Karpas-422 (cell line): ENCODE measurements around the gene OPCML. TPM values are rescaled to one million over a fixed set of nuclear protein-coding genes. Genes with fewer than 3 reads are reported as not detected.

Experiments used
- DNase-seq: peaks from one replicate; pipeline ENCODE4 v3.0.0-alpha.2; 2015
- H2AFZ ChIP-seq: fragments of 200-600 bp; sonication (generic); 2 replicates; pipeline ENCODE4 v1.6.1; 2014; ENCODE audit warnings: antibody characterized with exemption, low read length, mixed read lengths
- H3K27ac ChIP-seq: fragments of 200-600 bp; sonication (generic); 2 replicates; pipeline ENCODE4 v1.5.1; 2014; ENCODE audit warnings: mild to moderate bottlenecking, low read length, moderate library complexity
- H3K27me3 ChIP-seq: fragments of 200-600 bp; sonication (generic); 2 replicates; pipeline ENCODE4 v1.6.1; 2014; ENCODE audit warnings: low read length, mixed read lengths
- H3K36me3 ChIP-seq: fragments of 200-600 bp; sonication (generic); 2 replicates; pipeline ENCODE4 v1.6.1; 2014; ENCODE audit warnings: low read length, mixed read lengths; ENCODE audit not compliant: insufficient read depth
- H3K4me1 ChIP-seq: fragments of 200-600 bp; sonication (generic); 2 replicates; pipeline ENCODE4 v1.6.1; 2014; ENCODE audit warnings: mild to moderate bottlenecking, low read length, mixed read lengths
- H3K4me2 ChIP-seq: fragments of 200-600 bp; sonication (generic); 2 replicates; pipeline ENCODE4 v1.6.1; 2014; ENCODE audit warnings: low read length, low read depth, mild to moderate bottlenecking; ENCODE audit not compliant: poor library complexity, severe bottlenecking
- H3K4me3 ChIP-seq: fragments of 200-600 bp; sonication (generic); 2 replicates; pipeline ENCODE4 v1.5.1; 2014; ENCODE audit warnings: mild to moderate bottlenecking, antibody characterized with exemption, low read length, mixed read lengths
- H3K79me2 ChIP-seq: fragments of 200-600 bp; sonication (generic); 2 replicates; pipeline ENCODE4 v1.6.1; 2014; ENCODE audit warnings: mild to moderate bottlenecking, low read length, mixed read lengths
- H3K9ac ChIP-seq: fragments of 200-600 bp; sonication (generic); 2 replicates; pipeline ENCODE4 v1.6.0; 2014; ENCODE audit warnings: low read length
- H3K9me2 ChIP-seq: fragments of 200-600 bp; sonication (generic), shearing (Covaris generic); replicated peaks from 2 replicates; pipeline ENCODE4 v1.6.0; 2014; ENCODE audit warnings: mild to moderate bottlenecking, low read length, moderate library complexity; ENCODE audit not compliant: insufficient read depth
- H3K9me3 ChIP-seq: fragments of 300-700, 200-600 bp; sonication (generic); 2 replicates; pipeline ENCODE4 v1.6.1; 2014; ENCODE audit warnings: low read length, mixed read lengths
- H4K20me1 ChIP-seq: fragments of 200-600 bp; sonication (generic); 2 replicates; pipeline ENCODE4 v1.6.1; 2014; ENCODE audit warnings: mild to moderate bottlenecking, antibody characterized with exemption, low read length, low read depth; ENCODE audit not compliant: insufficient read depth
- total RNA-seq: library from RNA; depleted of rRNA; stranded (reverse); fragments of >200 nt; shearing (Covaris generic); gene quantifications from 2 replicates; pipeline ENCODE4 v1.2.3, GENCODE V29; 2014; ENCODE audit warnings: low replicate concordance

The OPCML gene
- total RNA-seq, 1 experiment from 2014 or later, result not detected

- Histone ChIP-seq H4K20me1 (no peaks in the 10 kb centered on the region), H3K9me3 (no peaks in the 10 kb centered on the region), H3K9ac (no peak overlapping the region), H3K4me2 (no peak overlapping the region), H3K36me3 (no peaks in the 10 kb centered on the region), H3K4me3 (no peak overlapping the region), H2AFZ (no peak overlapping the region), H3K27me3 (no peaks in the 10 kb centered on the region), H3K9me2 (no peaks in the 10 kb centered on the region), H3K4me1 (no peaks in the 10 kb centered on the region), H3K27ac (no peak overlapping the region), H3K79me2 (no peaks in the 10 kb centered on the region)
- DNase-seq, result no peak
These were observed 627.7 kb downstream of the OPCML start for GRCh38 chr11:132904607-132905006.

- Histone ChIP-seq H3K4me3 (no peak overlapping the region), H3K27me3 (no peaks in the 10 kb centered on the region), H4K20me1 (no peaks in the 10 kb centered on the region), H2AFZ (no peak overlapping the region), H3K79me2 (no peaks in the 10 kb centered on the region), H3K9me2 (no peaks in the 10 kb centered on the region), H3K27ac (no peak overlapping the region), H3K9ac (no peak overlapping the region), H3K9me3 (no peaks in the 10 kb centered on the region), H3K4me1 (no peaks in the 10 kb centered on the region), H3K36me3 (no peaks in the 10 kb centered on the region), H3K4me2 (no peak overlapping the region)
- DNase-seq, result no peak
These were observed 628.2 kb downstream of the OPCML start for GRCh38 chr11:132904091-132904490.

- H3K9ac ChIP-seq, result no peak overlapping the region
- no peak overlapping the region for H3K4me2 ChIP-seq
- no peak overlapping the region for H3K4me3 ChIP-seq
- H4K20me1 ChIP-seq, result no peaks in the 10 kb centered on the region
- H3K36me3 ChIP-seq, result no peaks in the 10 kb centered on the region
- DNase-seq, result no peak
- no peaks in the 10 kb centered on the region for H3K27me3 ChIP-seq
- no peaks in the 10 kb centered on the region for H3K4me1 ChIP-seq
- H3K9me3 ChIP-seq, result no peaks in the 10 kb centered on the region
- no peak overlapping the region for H2AFZ ChIP-seq
- H3K27ac ChIP-seq, result no peak overlapping the region
- no peaks in the 10 kb centered on the region for H3K9me2 ChIP-seq
- no peaks in the 10 kb centered on the region for H3K79me2 ChIP-seq
These were observed 630.4 kb downstream of the OPCML start for GRCh38 chr11:132901638-132902471.

- Histone ChIP-seq H3K4me1 (no peaks in the 10 kb centered on the region), H3K27ac (no peak overlapping the region), H3K9ac (no peak overlapping the region), H3K27me3 (no peaks in the 10 kb centered on the region), H3K4me2 (no peak overlapping the region), H3K4me3 (no peak overlapping the region), H4K20me1 (no peaks in the 10 kb centered on the region), H2AFZ (no peak overlapping the region), H3K9me3 (no peaks in the 10 kb centered on the region), H3K36me3 (no peaks in the 10 kb centered on the region), H3K9me2 (no peaks in the 10 kb centered on the region), H3K79me2 (no peaks in the 10 kb centered on the region)
- DNase-seq, result no peak
These were observed 633.6 kb downstream of the OPCML start for GRCh38 chr11:132898676-132899075.

- H3K27me3 ChIP-seq, result no peaks in the 10 kb centered on the region
- H3K27ac ChIP-seq, result no peak overlapping the region
- no peak for DNase-seq
- H4K20me1 ChIP-seq, result no peaks in the 10 kb centered on the region
- no peak overlapping the region for H3K4me2 ChIP-seq
- no peak overlapping the region for H2AFZ ChIP-seq
- no peaks in the 10 kb centered on the region for H3K9me3 ChIP-seq
- no peaks in the 10 kb centered on the region for H3K36me3 ChIP-seq
- H3K4me1 ChIP-seq, result no peaks in the 10 kb centered on the region
- H3K79me2 ChIP-seq, result no peaks in the 10 kb centered on the region
- no peak overlapping the region for H3K4me3 ChIP-seq
- no peaks in the 10 kb centered on the region for H3K9me2 ChIP-seq
- H3K9ac ChIP-seq, result no peak overlapping the region
These were observed 634.3 kb downstream of the OPCML start for GRCh38 chr11:132898021-132898420.

- Histone ChIP-seq H3K27me3 (no peaks in the 10 kb centered on the region), H3K9me2 (no peaks in the 10 kb centered on the region), H3K4me1 (no peaks in the 10 kb centered on the region), H3K9me3 (no peaks in the 10 kb centered on the region), H3K9ac (no peak overlapping the region), H2AFZ (no peak overlapping the region), H3K79me2 (no peaks in the 10 kb centered on the region), H3K4me3 (no peak overlapping the region), H3K36me3 (no peaks in the 10 kb centered on the region), H3K4me2 (no peak overlapping the region), H3K27ac (no peak overlapping the region), H4K20me1 (no peaks in the 10 kb centered on the region)
- DNase-seq, result no peak
These were observed 637.0 kb downstream of the OPCML start for GRCh38 chr11:132895340-132895739.

GRCh38 chr11:132894606-132895005, 637.7 kb downstream of the OPCML start:
- H3K27ac ChIP-seq, result no peak overlapping the region
- H3K27me3 ChIP-seq, result no peaks in the 10 kb centered on the region
- H3K4me2 ChIP-seq, result no peak overlapping the region
- no peaks in the 10 kb centered on the region for H3K79me2 ChIP-seq
- H3K9me3 ChIP-seq, result no peaks in the 10 kb centered on the region
- H4K20me1 ChIP-seq, result no peaks in the 10 kb centered on the region
- no peak for DNase-seq
- no peaks in the 10 kb centered on the region for H3K4me1 ChIP-seq
- no peak overlapping the region for H3K9ac ChIP-seq
- no peaks in the 10 kb centered on the region for H3K36me3 ChIP-seq
- H2AFZ ChIP-seq, result no peak overlapping the region
- H3K4me3 ChIP-seq, result no peak overlapping the region
- no peaks in the 10 kb centered on the region for H3K9me2 ChIP-seq

GRCh38 chr11:132892876-132893275, 639.4 kb downstream of the OPCML start:
- Histone ChIP-seq H3K79me2 (no peaks in the 10 kb centered on the region), H3K27me3 (no peaks in the 10 kb centered on the region), H3K36me3 (no peaks in the 10 kb centered on the region), H3K9me3 (no peaks in the 10 kb centered on the region), H4K20me1 (no peaks in the 10 kb centered on the region), H3K4me1 (no peaks in the 10 kb centered on the region), H3K4me3 (no peak overlapping the region), H3K9ac (no peak overlapping the region), H3K4me2 (no peak overlapping the region), H3K9me2 (no peaks in the 10 kb centered on the region), H2AFZ (no peak overlapping the region), H3K27ac (no peak overlapping the region)
- DNase-seq, result no peak
